Effector memory CD8-positive, alpha-beta T cell (primary cell): Measurements from ENCODE around the gene SUSD1.
"Not testable (repeated sequence)": the region's sequence is repeated elsewhere in the genome, so short reads cannot be mapped to it uniquely, and the experiment has no call there.

Experiments
- ATAC-seq: fragments of 150-1000 bp; cut with Tn5 transposase; replicated peaks from 2 replicates; pipeline ENCODE4 v1.10.0; 2021; ENCODE audit warnings: mild to moderate bottlenecking, moderate library complexity
- DNase-seq, 3 experiments: peaks; one replicate each; pipeline ENCODE4 v3.0.0; 2021
- H3K27ac Mint-ChIP-seq, 2 donors: one replicate each; pipeline ENCODE4 v1.8.0; 2022; ENCODE audit warnings: mild to moderate bottlenecking in 2 of 2, mixed read lengths in 2 of 2, moderate library complexity in 2 of 2
- H3K27me3 Mint-ChIP-seq, 2 donors: one replicate each; pipeline ENCODE4 v1.8.0; 2022; ENCODE audit warnings: mixed read lengths in 2 of 2
- H3K36me3 Mint-ChIP-seq: one replicate; pipeline ENCODE4 v1.8.0; 2022; ENCODE audit warnings: mild to moderate bottlenecking, moderate library complexity, mixed read lengths; ENCODE audit not compliant: insufficient read depth
- H3K4me1 Mint-ChIP-seq, 2 donors: one replicate each; pipeline ENCODE4 v1.8.0; 2022; ENCODE audit warnings: low read depth in 2 of 2, mixed read lengths in 2 of 2
- H3K4me3 Mint-ChIP-seq, 2 donors: one replicate each; pipeline ENCODE4 v1.8.0; 2022; ENCODE audit warnings: mild to moderate bottlenecking in 2 of 2, mixed read lengths in 2 of 2, moderate library complexity in 2 of 2
- H3K9me3 Mint-ChIP-seq, 2 donors: one replicate each; pipeline ENCODE4 v1.8.0; 2022; ENCODE audit warnings: mixed read lengths in 2 of 2
- total RNA-seq, 9 experiments: gene quantifications; one replicate each; lab custom pipeline; 2026; lab: John Stamatoyannopoulos, UW

Gene SUSD1
- 5.4 to 48.4 (median 10.9) reads per million in 9 experiments for total RNA-seq

DNA sequence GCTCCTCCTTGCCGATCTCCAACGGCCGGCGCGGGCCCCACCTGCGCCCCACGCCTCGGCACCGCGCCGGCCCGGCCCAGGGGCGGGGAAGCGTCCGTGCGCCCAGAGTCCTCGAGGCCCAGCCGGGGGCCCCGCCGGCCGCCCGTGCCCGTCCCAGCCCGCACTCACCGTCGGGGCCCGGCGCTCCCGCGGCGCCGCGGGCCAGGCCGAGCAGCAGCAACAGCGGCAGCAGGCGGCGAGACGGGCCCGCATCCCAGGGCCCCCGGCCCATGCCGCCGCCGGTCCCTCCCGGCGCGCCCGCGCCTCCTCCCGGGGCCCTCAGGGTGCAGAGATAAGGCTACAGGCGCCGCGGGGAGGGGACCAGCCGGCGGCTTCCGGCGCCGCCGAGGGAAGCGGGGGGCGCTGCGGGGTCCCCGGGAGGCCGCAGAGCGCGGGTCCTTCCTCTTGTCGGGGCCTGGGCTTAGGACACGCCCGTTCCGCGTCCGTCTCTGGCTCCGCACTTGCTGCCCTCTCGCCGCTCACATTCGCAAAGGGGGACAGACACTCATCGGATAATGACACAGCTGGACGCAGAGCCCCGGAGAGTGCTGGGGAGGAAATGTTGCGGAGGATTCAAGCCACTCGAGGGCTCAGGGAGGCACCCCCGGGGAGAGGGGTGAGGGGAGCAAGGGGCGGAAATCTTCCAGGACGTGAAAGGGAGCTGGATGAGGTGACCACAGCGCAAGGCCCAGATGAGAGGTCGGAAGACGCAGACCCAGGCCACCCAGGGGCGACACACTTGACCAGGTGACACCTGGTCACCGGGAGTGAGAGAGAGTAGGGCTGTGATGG, at the start of gene SUSD1:
TSS of gene SUSD1 (minus strand) at position 333 of the 831 bp plus-strand sequence. CDS start at position 271, 62 bp downstream.
- peak; percentile 39 for ATAC-seq
- Mint-ChIP-seq H3K27ac (peak within 1 kb of the TSS; percentile 93 to 95), H3K36me3 (peaks cover 4% of the 10 kb centered on the region), H3K4me3 (peak within 1 kb of the TSS; percentile 94), H3K4me1 (peaks cover 54 to 71% of the 10 kb centered on the region in 2 donors), H3K9me3 (peaks cover 0 to 8% of the 10 kb centered on the region in 2 donors), H3K27me3 (no peaks in the 10 kb centered on the region)
- DNase-seq: peak; percentile 29 to 35 (median 29)

DNA sequence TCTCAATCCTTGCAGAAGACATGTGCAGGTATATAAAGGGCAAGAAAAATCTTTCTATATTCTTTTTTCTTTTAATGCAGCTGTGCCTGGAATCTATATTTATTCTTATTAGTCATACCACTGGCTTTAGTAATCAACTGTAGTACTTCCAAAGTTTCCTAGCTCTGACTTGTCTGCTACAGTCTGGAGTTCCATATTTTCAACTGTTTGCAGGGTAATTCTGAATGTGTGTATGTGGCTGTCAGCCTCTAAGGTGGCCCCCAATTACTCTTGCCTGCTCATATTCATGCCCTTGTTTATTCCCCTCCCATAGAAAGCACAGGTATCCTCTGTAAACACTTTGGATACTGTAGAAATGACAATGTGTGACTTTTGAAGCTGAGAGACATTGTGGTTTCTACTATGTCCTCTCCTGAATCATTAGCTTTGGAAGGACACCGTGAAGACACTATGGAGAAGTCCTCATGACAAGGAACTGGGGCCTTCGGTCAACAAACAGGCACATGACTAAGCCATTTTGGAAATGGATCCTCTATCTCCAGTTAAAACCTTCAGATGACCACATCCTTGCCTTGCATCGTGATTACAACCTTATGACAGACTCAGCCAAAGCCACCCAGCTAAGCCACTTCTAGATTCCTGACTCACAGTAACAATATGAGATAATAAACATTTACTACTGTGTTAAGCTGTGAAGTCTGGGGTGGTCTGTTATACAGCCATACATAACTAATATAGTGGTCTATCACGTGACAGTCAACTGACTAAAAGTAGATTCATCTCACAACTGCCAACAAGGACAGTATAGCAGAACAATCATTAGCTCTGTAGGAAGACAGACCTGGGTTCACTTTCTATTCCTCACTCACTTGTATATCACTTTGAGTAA, 49.5 kb upstream of the SUSD1 start:
- no peak for ATAC-seq
- Mint-ChIP-seq H3K36me3 (peaks cover 71% of the 10 kb centered on the region), H3K27ac (peak overlapping the region; percentile 39 to 64)

DNA sequence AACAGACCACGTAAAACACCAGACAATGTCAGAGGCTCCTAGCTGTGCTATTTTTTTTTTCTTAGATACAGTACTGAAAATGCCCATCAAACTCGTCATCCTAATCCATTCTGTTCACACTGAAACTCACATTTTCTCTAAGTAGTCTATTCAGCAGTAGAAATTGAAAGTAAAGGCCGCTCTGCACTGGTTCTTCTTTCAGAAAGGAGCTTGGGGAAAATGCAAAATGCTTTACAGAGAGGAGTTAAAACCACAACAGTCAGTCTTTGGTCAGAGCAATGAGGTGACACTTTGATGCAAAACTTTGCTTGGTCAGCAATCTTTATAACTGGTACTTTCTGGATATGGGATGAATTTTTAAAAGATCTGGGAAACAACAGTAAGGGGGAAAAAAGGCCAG, 43.8 kb upstream of the SUSD1 start:
- Mint-ChIP-seq H3K27me3 (no peaks in the 10 kb centered on the region), H3K27ac (peak overlapping the region; percentile 72 to 95), H3K36me3 (peaks cover 47% of the 10 kb centered on the region), H3K4me3 (peak overlapping the region; percentile 52 to 56), H3K9me3 (no peaks in the 10 kb centered on the region), H3K4me1 (peaks cover 8 to 38% of the 10 kb centered on the region in 2 donors)
- ATAC-seq (peak; percentile 65), DNase-seq (peak in 1 of 3 experiments; percentile 3)

More for the DNA sequence above, 49.5 kb upstream of the SUSD1 start:
- Mint-ChIP-seq H3K9me3 (no peaks in the 10 kb centered on the region), H3K4me3 (no peak overlapping the region), H3K27me3 (no peaks in the 10 kb centered on the region), H3K4me1 (peaks cover 5 to 17% of the 10 kb centered on the region in 2 donors)
- no peak for DNase-seq

DNA sequence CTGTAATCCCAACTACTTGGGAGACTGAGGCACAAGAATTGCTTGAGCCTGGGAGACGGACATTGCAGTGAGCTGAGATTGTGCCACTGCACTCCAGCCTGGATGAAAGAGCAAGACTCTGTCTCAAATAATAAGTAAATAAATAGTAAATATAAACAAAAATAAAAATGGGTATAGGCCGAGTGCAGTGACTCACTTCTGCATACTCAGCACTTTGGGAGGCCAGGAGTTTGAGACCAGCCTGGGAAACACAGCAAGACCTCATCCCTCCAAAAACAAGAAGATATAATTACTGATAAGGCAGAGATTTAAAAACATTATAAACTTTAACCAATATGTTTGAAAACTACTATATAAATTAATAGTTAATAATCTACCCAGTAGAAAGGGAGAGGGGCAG, 37.8 kb upstream of the SUSD1 start:
- H3K4me3 Mint-ChIP-seq: no peak overlapping the region
- peaks cover 35% of the 10 kb centered on the region for H3K36me3 Mint-ChIP-seq

DNA sequence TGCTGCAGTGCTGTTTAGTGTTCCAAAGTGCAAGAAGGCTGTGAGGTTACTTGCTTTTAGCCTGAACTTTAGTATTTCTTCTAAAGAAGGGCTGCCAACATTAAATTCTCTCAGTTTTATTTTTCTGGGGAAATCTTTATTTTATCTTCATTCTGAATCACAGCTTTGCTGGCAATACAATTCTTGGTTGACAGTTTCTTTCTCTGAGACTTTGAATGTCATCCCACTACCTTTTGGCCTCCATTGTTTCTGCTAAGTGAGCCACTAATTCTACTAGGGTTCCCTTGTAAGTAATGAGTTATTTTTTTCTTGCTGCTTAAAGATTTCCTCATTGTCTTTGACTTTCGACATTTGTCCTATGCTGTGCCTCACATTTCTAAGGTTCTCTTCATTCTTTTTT, 32.4 kb upstream of the SUSD1 start:
- ATAC-seq: no peak
- DNase-seq: no peak
- Mint-ChIP-seq H3K27ac (no peak overlapping the region), H3K27me3 (no peaks in the 10 kb centered on the region), H3K36me3 (peaks cover 22% of the 10 kb centered on the region), H3K9me3 (peaks cover 0 to 12% of the 10 kb centered on the region in 2 donors), H3K4me1 (peaks cover 0 to 2% of the 10 kb centered on the region in 2 donors), H3K4me3 (no peak overlapping the region)

More for the DNA sequence above, 37.8 kb upstream of the SUSD1 start:
- peaks cover 0 to 6% of the 10 kb centered on the region in 2 donors for H3K9me3 Mint-ChIP-seq
- DNase-seq: no peak
- no peaks in the 10 kb centered on the region for H3K27me3 Mint-ChIP-seq
- ATAC-seq: no peak
- no peak overlapping the region for H3K27ac Mint-ChIP-seq
- H3K4me1 Mint-ChIP-seq: peaks cover 0 to 6% of the 10 kb centered on the region in 2 donors

DNA sequence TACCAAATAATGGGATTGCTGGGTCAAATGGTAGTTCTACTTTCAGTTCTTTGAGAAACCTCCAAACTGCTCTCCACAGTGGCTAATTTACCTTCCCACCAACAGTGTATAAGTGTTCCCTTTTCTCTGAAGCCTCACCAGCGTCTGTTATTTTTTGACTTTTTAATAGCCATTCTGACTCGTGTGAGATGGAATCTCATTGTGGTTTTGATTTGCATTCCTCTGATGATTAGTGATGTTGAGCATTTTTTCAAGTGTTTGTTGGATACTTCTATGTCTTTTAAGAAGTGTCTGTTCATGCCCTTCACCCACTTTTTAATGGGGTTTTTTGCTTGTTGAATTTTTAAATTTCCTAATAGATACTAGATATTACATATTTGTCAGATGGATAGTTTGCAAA, 28.4 kb upstream of the SUSD1 start:
- Mint-ChIP-seq H3K36me3 (peaks cover 3% of the 10 kb centered on the region), H3K27me3 (no peaks in the 10 kb centered on the region), H3K27ac (no peak overlapping the region), H3K9me3 (peaks cover 0 to 12% of the 10 kb centered on the region in 2 donors), H3K4me3 (no peak overlapping the region), H3K4me1 (peaks cover 0 to 5% of the 10 kb centered on the region in 2 donors)
- ATAC-seq (no peak), DNase-seq (no peak)

DNA sequence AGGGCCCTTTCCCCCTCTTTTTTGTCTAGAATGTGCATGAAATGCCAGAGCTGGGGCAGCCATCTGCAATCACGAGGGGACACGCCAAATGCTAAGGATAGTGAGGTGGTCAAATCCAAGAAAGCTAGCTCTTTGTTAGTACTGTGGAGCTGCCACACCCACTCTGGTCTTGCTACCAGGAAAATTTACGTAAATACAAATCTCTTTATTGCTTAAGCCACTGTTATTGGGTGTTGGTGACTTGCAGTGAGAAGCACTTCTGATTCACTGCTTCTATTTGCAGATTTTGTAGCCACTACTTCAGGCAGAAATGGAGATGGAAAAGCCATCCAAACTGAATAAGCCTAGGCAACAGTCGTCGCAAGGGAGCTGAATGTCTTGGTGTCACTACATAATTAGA, 25.6 kb upstream of the SUSD1 start:
- H3K4me1 Mint-ChIP-seq: peaks cover 0 to 6% of the 10 kb centered on the region in 2 donors
- no peaks in the 10 kb centered on the region for H3K9me3 Mint-ChIP-seq
- ATAC-seq (no peak), DNase-seq (no peak)
- H3K27ac Mint-ChIP-seq: peak overlapping the region in 1 of 2 donors; percentile 75
- no peaks in the 10 kb centered on the region for H3K27me3 Mint-ChIP-seq
- H3K36me3 Mint-ChIP-seq: no peaks in the 10 kb centered on the region
- H3K4me3 Mint-ChIP-seq: no peak overlapping the region

DNA sequence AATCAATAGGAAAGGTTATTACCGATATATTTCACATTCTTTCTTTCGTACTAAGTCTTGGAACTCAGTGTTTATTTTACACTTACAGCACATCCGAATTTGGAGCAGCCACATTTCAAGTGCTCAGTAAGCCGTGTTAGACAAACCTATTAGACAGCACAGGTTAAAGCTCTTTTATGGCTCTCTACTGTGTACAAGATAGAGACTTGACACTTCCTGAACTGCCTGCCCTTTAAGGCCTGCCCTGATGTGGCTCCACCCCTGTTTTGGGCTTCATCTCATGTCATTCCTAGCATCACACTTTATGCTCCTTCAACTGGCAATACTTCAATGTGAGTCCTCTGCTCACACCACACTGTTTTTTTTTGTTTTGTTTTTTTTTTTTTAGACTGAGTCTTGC, 23.5 kb upstream of the SUSD1 start:
- no peaks in the 10 kb centered on the region for H3K27me3 Mint-ChIP-seq
- H3K4me3 Mint-ChIP-seq: no peak overlapping the region
- peaks cover 0 to 4% of the 10 kb centered on the region in 2 donors for H3K4me1 Mint-ChIP-seq
- no peak for DNase-seq
- H3K27ac Mint-ChIP-seq: no peak overlapping the region
- no peak for ATAC-seq
- H3K9me3 Mint-ChIP-seq: no peaks in the 10 kb centered on the region
- peaks cover 3% of the 10 kb centered on the region for H3K36me3 Mint-ChIP-seq

DNA sequence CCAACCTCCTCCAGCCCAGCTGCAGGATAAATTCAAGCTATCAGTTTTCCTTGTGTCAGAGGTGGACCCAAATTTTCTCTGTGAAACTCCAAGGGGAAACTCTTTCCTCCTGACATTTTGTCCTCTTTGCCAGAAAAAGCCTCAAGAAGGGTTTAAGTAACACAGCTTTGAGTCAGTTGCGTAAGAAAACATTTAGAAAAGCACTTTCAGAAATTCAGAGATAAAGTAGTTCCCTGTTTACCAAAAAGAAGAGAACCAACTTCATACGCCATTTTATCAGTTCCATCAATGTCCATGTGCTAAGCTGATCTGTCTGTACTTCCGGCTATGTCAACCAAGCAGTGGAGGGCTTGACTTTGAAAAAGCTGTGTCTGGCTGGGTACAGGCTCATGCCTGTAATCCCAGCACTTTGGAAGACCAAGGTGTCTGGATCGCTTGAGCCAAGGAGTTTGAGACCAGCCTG, 19.9 kb upstream of the SUSD1 start:
- peak overlapping the region in 1 of 2 donors; percentile 71 for H3K27ac Mint-ChIP-seq
- no peaks in the 10 kb centered on the region for H3K9me3 Mint-ChIP-seq
- peaks cover 0 to 4% of the 10 kb centered on the region in 2 donors for H3K4me1 Mint-ChIP-seq
- ATAC-seq (no peak), DNase-seq (no peak)
- H3K4me3 Mint-ChIP-seq: no peak overlapping the region
- peaks cover 3% of the 10 kb centered on the region for H3K36me3 Mint-ChIP-seq
- no peaks in the 10 kb centered on the region for H3K27me3 Mint-ChIP-seq

DNA sequence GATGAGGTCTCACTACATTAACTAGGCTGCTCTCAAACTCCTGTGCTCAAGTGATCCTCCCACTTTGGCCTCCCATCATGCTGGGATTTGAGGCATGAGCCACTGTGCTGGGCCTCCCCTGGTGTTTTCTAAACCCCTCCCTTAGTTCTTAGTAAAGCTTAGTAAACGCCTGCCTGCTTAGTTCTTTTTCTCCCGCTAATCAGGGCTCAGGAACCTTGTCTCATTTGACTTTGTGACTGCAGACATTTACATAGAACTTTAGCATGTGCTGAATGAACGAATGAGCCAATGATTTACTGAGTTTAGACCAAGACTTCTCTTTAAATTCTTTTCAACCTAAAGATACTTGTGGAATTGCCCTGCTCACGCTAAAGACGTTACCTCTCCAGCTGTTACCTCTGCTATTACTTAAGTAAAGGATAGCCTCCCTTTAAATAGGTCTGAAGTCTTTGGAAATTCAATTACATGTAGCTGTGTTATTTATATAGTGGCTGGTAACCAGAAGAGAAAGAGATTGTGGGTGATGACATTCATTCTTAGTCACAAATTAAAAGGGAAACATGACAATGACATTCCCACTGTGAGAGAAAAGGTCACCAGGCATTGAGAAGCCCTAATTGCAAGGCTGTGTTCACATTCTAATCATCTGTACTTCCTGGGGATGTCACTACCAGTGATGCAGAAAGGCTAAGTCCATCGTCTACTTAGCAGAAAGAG, 18.6 kb upstream of the SUSD1 start:
- no peak overlapping the region for H3K27ac Mint-ChIP-seq
- peaks cover 6% of the 10 kb centered on the region for H3K36me3 Mint-ChIP-seq
- H3K27me3 Mint-ChIP-seq: no peaks in the 10 kb centered on the region
- DNase-seq (no peak), ATAC-seq (no peak)
- no peak overlapping the region for H3K4me3 Mint-ChIP-seq
- H3K9me3 Mint-ChIP-seq: no peaks in the 10 kb centered on the region
- peaks cover 0 to 2% of the 10 kb centered on the region in 2 donors for H3K4me1 Mint-ChIP-seq

DNA sequence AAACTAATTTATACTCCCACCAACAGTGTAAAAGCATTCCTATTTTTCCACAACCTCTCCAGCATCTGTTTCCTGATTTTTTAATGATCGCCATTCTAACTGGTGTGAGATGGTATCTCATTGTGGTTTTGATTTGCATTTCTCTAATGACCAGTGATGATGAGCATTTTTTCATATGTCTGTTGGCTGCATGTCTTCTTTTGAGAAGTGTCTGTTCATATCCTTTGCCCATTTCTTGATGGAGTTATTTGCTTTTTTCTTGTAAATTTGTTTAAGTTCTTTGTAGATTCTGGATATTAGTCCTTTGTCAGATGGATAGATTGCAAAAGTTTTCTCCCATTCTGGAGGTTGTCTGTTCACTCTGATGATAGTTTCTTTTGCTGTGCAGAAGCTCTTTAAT, 15.2 kb upstream of the SUSD1 start:
- not testable (repeated sequence) for H3K4me3 Mint-ChIP-seq, DNase-seq, ATAC-seq, H3K9me3 Mint-ChIP-seq, H3K4me1 Mint-ChIP-seq, H3K36me3 Mint-ChIP-seq, H3K27ac Mint-ChIP-seq, H3K27me3 Mint-ChIP-seq

DNA sequence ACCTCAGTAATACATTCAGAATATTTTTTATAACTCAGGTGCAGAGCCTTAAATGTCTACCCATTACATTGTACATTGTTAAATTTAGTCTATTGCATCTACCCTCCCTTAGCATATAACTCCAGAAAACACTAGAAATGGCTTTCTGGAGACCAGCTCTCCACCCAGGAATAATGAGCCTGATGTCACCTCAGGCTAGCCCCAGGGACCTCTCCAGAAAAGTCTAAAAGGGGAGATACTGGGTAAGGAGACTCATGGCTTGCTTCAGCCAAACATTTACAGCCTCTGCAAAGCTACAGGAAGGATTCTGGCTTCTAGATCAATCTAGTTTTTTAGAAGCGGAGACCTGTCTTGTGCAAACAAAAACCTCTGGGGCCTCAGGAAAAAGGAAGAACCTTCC, 13.8 kb upstream of the SUSD1 start:
- no peak for DNase-seq
- Mint-ChIP-seq H3K9me3 (no peaks in the 10 kb centered on the region), H3K4me1 (peaks cover 0 to 3% of the 10 kb centered on the region in 2 donors), H3K36me3 (peaks cover 3% of the 10 kb centered on the region), H3K4me3 (no peak overlapping the region), H3K27me3 (no peaks in the 10 kb centered on the region), H3K27ac (no peak overlapping the region)
- ATAC-seq: no peak

DNA sequence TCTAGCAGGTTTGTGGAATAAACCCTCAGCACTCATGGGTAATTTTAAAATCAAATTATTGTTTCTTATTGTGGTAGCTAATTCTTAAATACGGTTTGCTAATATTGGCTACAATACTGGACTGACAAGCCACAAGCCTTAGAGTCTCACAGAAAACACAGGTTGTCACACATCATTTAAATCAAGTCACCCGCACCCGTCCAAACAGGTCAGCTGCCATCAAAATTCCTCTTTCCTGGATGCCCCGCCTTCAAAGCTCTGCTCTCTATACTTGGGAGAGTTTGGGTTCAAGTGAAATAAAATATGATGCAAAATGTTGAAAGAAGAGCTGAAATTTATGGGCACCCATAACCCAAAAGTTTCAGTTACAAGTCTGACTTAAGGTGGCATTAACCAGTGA, 12.3 kb upstream of the SUSD1 start:
- DNase-seq (no peak), ATAC-seq (no peak)
- H3K4me3 Mint-ChIP-seq: no peak overlapping the region
- H3K27ac Mint-ChIP-seq: peak overlapping the region in 1 of 2 donors; percentile 22
- H3K9me3 Mint-ChIP-seq: no peaks in the 10 kb centered on the region
- H3K27me3 Mint-ChIP-seq: no peaks in the 10 kb centered on the region
- H3K36me3 Mint-ChIP-seq: peaks cover 3% of the 10 kb centered on the region
- peaks cover 3% of the 10 kb centered on the region in 2 donors for H3K4me1 Mint-ChIP-seq
